HG02973 (cell line): ENCODE results near the gene TTYH1.

Experiments used
- ATAC-seq: cut with Tn5 transposase; IDR thresholded peaks from one replicate; pipeline ENCODE4 v1.9.1; 2021; ENCODE audit warnings: moderate library complexity; ENCODE audit not compliant: unreplicated experiment

The TTYH1 gene

GRCh38 chr19:54391589-54392061 lies 23.6 kb upstream of the TTYH1 start:
- no peak for ATAC-seq

GRCh38 chr19:54392105-54392504 lies 23.2 kb upstream of the TTYH1 start:
- ATAC-seq, result no peak

GRCh38 chr19:54393381-54393780 lies 21.9 kb upstream of the TTYH1 start:
- ATAC-seq, result no peak

- ATAC-seq, result no peak
Observed at GRCh38 chr19:54395685-54396084, 19.6 kb upstream of the TTYH1 start.

- no peak for ATAC-seq
Observed at GRCh38 chr19:54399189-54399588, 16.1 kb upstream of the TTYH1 start.

GRCh38 chr19:54400913-54401312 lies 14.4 kb upstream of the TTYH1 start:
- no peak for ATAC-seq

- ATAC-seq, result no peak
Observed at GRCh38 chr19:54403054-54403453, 12.2 kb upstream of the TTYH1 start.

- ATAC-seq, result no peak
Observed at GRCh38 chr19:54405628-54406027, 9.6 kb upstream of the TTYH1 start.

- no peak for ATAC-seq
Observed at GRCh38 chr19:54407780-54408179, 7.5 kb upstream of the TTYH1 start.

GRCh38 chr19:54408456-54409026 lies 6.7 kb upstream of the TTYH1 start:
- ATAC-seq, result no peak

- ATAC-seq, result no peak
Observed at GRCh38 chr19:54411033-54411432, 4.2 kb upstream of the TTYH1 start.

- ATAC-seq, result no peak
Observed at GRCh38 chr19:54412877-54413276, 2.4 kb upstream of the TTYH1 start.

- no peak for ATAC-seq
Observed at GRCh38 chr19:54414156-54414555, 1.1 kb upstream of the TTYH1 start.

GRCh38 chr19:54415901-54416673 lies 823 bp downstream of the TTYH1 start:
- ATAC-seq, result no peak

- no peak for ATAC-seq
Observed at GRCh38 chr19:54416695-54417491, 1.6 kb downstream of the TTYH1 start.

- ATAC-seq, result no peak
Observed at GRCh38 chr19:54418030-54418929, 3.0 kb downstream of the TTYH1 start.

- no peak for ATAC-seq
Observed at GRCh38 chr19:54418930-54419800, 3.9 kb downstream of the TTYH1 start.

GRCh38 chr19:54420068-54420382 lies 4.8 kb downstream of the TTYH1 start:
- no peak for ATAC-seq

- ATAC-seq, result no peak
Observed at GRCh38 chr19:54420383-54421168, 5.3 kb downstream of the TTYH1 start.
